B cell (primary cell): ENCODE data around the gene NHP2. TPM values are rescaled to one million over a fixed set of nuclear protein-coding genes. Genes with fewer than 3 reads are reported as not detected.
A peak's percentile ranks its signal among the peaks of the same experiment; 100 is the strongest.
"Not testable (repeated sequence)": the region's sequence is repeated elsewhere in the genome, so short reads cannot be mapped to it uniquely, and the experiment has no call there.

Experiments used
- ATAC-seq: fragments of 200-7000 bp; cut with Tn5 transposase; one replicate; pipeline ENCODE4 v1.10.0; 2021; ENCODE audit warnings: low read depth, mild to moderate bottlenecking, moderate number of reproducible peaks, moderate library complexity
- CTCF ChIA-PET: fragments of 350-600 bp; sonication (Branson Sonifier 250); formaldehyde crosslinking; loops from one replicate; lab custom pipeline; 2021; ENCODE audit warnings: antibody characterized with exemption, inconsistent platforms; lab: Charles Lee
- POLR2A ChIA-PET: fragments of 350-600 bp; sonication (Branson Sonifier 250); formaldehyde crosslinking; loops from one replicate; lab custom pipeline; 2021; ENCODE audit warnings: antibody characterized with exemption; lab: Charles Lee
- DNase-seq: peaks from one replicate; pipeline ENCODE4 v3.0.0; 2013
- H2AFZ ChIP-seq: 2 replicates; pipeline ENCODE4 v1.6.1; 2012; ENCODE audit warnings: mild to moderate bottlenecking, low read depth, low read length; ENCODE audit not compliant: insufficient read depth, poor library complexity, severe bottlenecking
- H3K27ac ChIP-seq, 2 donors: 1 replicate in 1 of 2; 2 replicates in 1 of 2; pipeline ENCODE4 v1.5.1; 2012 to 2013; ENCODE audit warnings: low read length in 2 of 2, mild to moderate bottlenecking in 2 of 2, moderate library complexity in 1 of 2
- H3K27me3 ChIP-seq, 4 experiments: fragments of 200-600 bp in 1 of 4; sonication (generic) in 1 of 4; replicated peaks in 1 of 4; 1 replicate in 2 of 4; 2 replicates in 2 of 4; pipeline versions ENCODE4 v1.6.1 to v1.7.0; 2013 to 2016; ENCODE audit warnings: low read length in 3 of 4, mild to moderate bottlenecking in 2 of 4, mixed read lengths in 1 of 4, moderate library complexity in 1 of 4; ENCODE audit not compliant: insufficient read depth in 4 of 4, control insufficient read depth in 3 of 4; ENCODE audit errors: control extremely low read depth in 1 of 4
- H3K36me3 ChIP-seq, 2 experiments: replicated peaks in 1 of 2; 1 replicate in 1 of 2; 2 replicates in 1 of 2; pipeline versions ENCODE4 v1.6.1 to v1.7.1; 2013; ENCODE audit warnings: low read length in 1 of 2; ENCODE audit not compliant: insufficient read depth in 2 of 2, control insufficient read depth in 1 of 2; ENCODE audit errors: control extremely low read depth in 1 of 2, extremely low read depth in 1 of 2
- H3K4me1 ChIP-seq, 2 donors: fragments of 200-600 bp in 1 of 2; sonication (generic) in 1 of 2; 1 replicate in 1 of 2; 2 replicates in 1 of 2; pipeline versions ENCODE4 v1.5.1 to v1.6.1; 2013 to 2017; ENCODE audit warnings: low read length in 2 of 2; ENCODE audit not compliant: control insufficient read depth in 2 of 2, insufficient read depth in 2 of 2
- H3K4me2 ChIP-seq: replicated peaks from 2 replicates; pipeline ENCODE3; 2012; ENCODE audit warnings: mild to moderate bottlenecking, low read depth, low read length; ENCODE audit not compliant: poor library complexity, severe bottlenecking
- H3K4me3 ChIP-seq, 5 experiments: fragments of 200-600 bp in 1 of 5; sonication (generic) in 1 of 5; 1 replicate in 3 of 5; 2 replicates in 2 of 5; pipeline versions ENCODE4 v1.5.1 to v1.7.0; 2011 to 2016; ENCODE audit warnings: low read length in 4 of 5, mild to moderate bottlenecking in 4 of 5, low read depth in 2 of 5, control low read depth in 1 of 5, moderate library complexity in 1 of 5; ENCODE audit not compliant: insufficient read depth in 1 of 5; ENCODE audit errors: control extremely low read depth in 1 of 5, extremely low read depth in 1 of 5
- H3K79me2 ChIP-seq: fragments of 200-600 bp; sonication (generic); one replicate; pipeline ENCODE4 v1.6.0; 2016; ENCODE audit warnings: low read length; ENCODE audit not compliant: control insufficient read depth, insufficient read depth
- H3K9ac ChIP-seq: fragments of 200-600 bp; sonication (generic); 2 replicates; pipeline ENCODE4 v1.6.1; 2017; ENCODE audit warnings: mild to moderate bottlenecking, low read length, moderate library complexity
- H3K9me3 ChIP-seq, 3 donors: one replicate each; pipeline versions ENCODE4 v1.6.1 to v1.7.1; 2013; ENCODE audit warnings: low read length in 2 of 3; ENCODE audit not compliant: control insufficient read depth in 2 of 3, insufficient read depth in 1 of 3; ENCODE audit errors: control extremely low read depth in 1 of 3
- H4K20me1 ChIP-seq: 2 replicates; pipeline ENCODE4 v1.6.0; 2012; ENCODE audit warnings: mild to moderate bottlenecking, low read length; ENCODE audit not compliant: insufficient read depth, control insufficient read depth, poor library complexity, severe bottlenecking
- H3K27ac Mint-ChIP-seq: one replicate; pipeline ENCODE4 v1.8.0; 2021; ENCODE audit warnings: mixed read lengths
- H3K27me3 Mint-ChIP-seq: one replicate; pipeline ENCODE4 v1.8.0; 2021; ENCODE audit warnings: mixed read lengths
- H3K4me1 Mint-ChIP-seq: one replicate; pipeline ENCODE4 v1.8.0; 2021; ENCODE audit warnings: mixed read lengths
- H3K4me3 Mint-ChIP-seq: one replicate; pipeline ENCODE4 v1.8.0; 2021; ENCODE audit warnings: mixed read lengths
- H3K9me3 Mint-ChIP-seq: one replicate; pipeline ENCODE4 v1.8.0; 2022; ENCODE audit warnings: mixed read lengths; ENCODE audit not compliant: insufficient read depth
- WGBS: methylation state at CpG from one replicate; pipeline ENCODE4 v1.1.5; 2013; ENCODE audit warnings: missing lambda C conversion rate; ENCODE audit not compliant: insufficient coverage; 5-methylcytosine and 5-hydroxymethylcytosine counted together
- intact Hi-C: fragments of 100-400 bp; cut with micrococcal nuclease; formaldehyde crosslinking; loops from one replicate; pipeline ENCODE4 v1.10.0; 2022
- polyA plus RNA-seq: library from polyadenylated mRNA; depleted of rRNA; stranded (reverse); fragments of >200 nt; gene quantifications from 2 replicates; pipeline ENCODE4 v1.2.3, GENCODE V29; 2012
- total RNA-seq, 2 donors: library from RNA; stranded (reverse); fragments of 120-200 nt in 1 of 2; gene quantifications; 1 replicate in 1 of 2; 2 replicates in 1 of 2; pipeline versions ENCODE4 v1.2.3 to v1.2.4, GENCODE V29; 2013 to 2022
- TF ChIP-seq, protein P1 (sequence below): fragments of 200-600 bp; IDR thresholded peaks from one replicate; pipeline ENCODE4 v1.8.0; 2022; ENCODE audit warnings: antibody characterized with exemption, mild to moderate bottlenecking

The NHP2 gene
- total and polyA plus RNA-seq, 2 donors (not counting 1 experiment from before 2014, with no cell fraction given) = 66.0 to 99.8 TPM

DNA sequence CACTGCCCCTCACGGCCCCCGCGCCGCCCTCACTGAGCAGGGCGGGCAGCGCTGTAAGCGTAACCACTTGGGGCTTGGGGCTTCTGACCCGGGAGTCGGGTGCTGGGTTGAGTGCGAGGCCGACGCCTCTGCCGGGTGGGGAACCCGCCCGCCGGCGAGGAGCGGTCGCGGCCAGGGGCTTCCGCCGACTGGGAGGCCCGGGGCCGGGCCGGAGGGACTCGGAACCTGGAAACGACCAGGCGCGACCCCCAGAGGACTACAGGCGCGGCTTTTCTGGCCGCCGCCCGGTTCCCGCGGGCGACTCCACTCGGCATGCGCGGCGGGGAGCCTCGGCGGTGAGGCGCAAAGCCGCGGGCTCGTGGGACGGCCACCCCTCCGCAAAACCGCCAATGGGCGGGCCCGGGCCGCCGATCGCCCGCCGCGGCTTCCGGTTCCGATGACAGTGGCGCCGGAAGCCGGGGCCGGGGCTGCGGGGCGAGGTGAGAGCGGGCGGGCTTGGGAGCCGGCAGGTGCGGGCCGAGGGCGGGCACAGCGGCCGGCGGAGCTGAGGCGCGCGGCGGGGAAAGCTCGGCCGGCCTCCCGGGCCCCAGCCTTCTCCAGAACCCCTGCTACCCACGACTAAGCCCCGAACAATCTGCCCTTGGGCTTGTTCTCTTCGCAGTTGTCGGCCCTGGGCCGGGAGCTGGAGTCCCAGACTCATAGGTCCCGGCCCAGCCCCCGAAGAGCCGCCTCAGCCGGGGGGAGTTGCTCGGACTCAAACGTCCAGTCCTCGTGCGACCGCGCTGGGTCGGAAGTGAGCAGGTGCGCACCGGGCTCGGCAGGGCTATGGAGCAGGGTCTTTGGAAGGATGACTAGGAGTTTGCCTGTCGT, 22.9 kb downstream of the NHP2 start, which contains the start of gene RMND5B:
RMND5B (plus strand) TSS at position 439 of the 870 bp plus-strand sequence. CDS start 7,106 bp downstream, outside the sequence.
- TF ChIP-seq, protein P1, sequence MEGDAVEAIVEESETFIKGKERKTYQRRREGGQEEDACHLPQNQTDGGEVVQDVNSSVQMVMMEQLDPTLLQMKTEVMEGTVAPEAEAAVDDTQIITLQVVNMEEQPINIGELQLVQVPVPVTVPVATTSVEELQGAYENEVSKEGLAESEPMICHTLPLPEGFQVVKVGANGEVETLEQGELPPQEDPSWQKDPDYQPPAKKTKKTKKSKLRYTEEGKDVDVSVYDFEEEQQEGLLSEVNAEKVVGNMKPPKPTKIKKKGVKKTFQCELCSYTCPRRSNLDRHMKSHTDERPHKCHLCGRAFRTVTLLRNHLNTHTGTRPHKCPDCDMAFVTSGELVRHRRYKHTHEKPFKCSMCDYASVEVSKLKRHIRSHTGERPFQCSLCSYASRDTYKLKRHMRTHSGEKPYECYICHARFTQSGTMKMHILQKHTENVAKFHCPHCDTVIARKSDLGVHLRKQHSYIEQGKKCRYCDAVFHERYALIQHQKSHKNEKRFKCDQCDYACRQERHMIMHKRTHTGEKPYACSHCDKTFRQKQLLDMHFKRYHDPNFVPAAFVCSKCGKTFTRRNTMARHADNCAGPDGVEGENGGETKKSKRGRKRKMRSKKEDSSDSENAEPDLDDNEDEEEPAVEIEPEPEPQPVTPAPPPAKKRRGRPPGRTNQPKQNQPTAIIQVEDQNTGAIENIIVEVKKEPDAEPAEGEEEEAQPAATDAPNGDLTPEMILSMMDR = no peak
- H3K36me3 ChIP-seq = peaks cover 0 to 11% of the 10 kb centered on the region in 2 experiments
- DNase-seq (peak; percentile 92), ATAC-seq (peak; percentile 87)
- no peaks in the 10 kb centered on the region for H3K27me3 Mint-ChIP-seq
- ChIA-PET POLR2A (interaction anchor here (0.7 to 1.5 kb wide), 4 partner anchors 10 to 23 kb away, joined by 3 to 8 read pairs (median 4); partner anchors contain the start of gene NHP2), CTCF (interaction anchor here (0.7 to 3.0 kb wide), 8 partner anchors 10 to 55 kb away, joined by 3 to 14 read pairs (median 4); partner anchors contain the start of gene NHP2)
- peak within 1 kb of the TSS; percentile 88 for H3K27ac Mint-ChIP-seq
- no peaks in the 10 kb centered on the region for H3K27me3 ChIP-seq
- H3K4me2 ChIP-seq = peak within 1 kb of the TSS; percentile 96
- H3K9me3 Mint-ChIP-seq = no peaks in the 10 kb centered on the region
- peak within 1 kb of the TSS; percentile 89 for H3K4me3 Mint-ChIP-seq
- no peaks in the 10 kb centered on the region for H3K9me3 ChIP-seq
- H3K27ac ChIP-seq = peak within 1 kb of the TSS; percentile 60 to 83
- peaks cover 24% of the 10 kb centered on the region for H3K79me2 ChIP-seq
- H3K4me1 Mint-ChIP-seq = peaks cover 22% of the 10 kb centered on the region
- H3K4me1 ChIP-seq = peaks cover 6 to 16% of the 10 kb centered on the region in 2 donors
- H4K20me1 ChIP-seq = peaks cover 5% of the 10 kb centered on the region
- WGBS = under 1% methylated on average over 98 of the region's 102 CpGs
- H3K4me3 ChIP-seq = peak within 1 kb of the TSS; percentile 17 to 81 (median 78)
- intact Hi-C loops = loop anchor here (1.0 to 2.0 kb wide), 4 partner anchors 10 to 23 kb away; no protein-coding TSS in a partner anchor
- H3K9ac ChIP-seq = peak within 1 kb of the TSS; percentile 81
- H2AFZ ChIP-seq = peak within 1 kb of the TSS; percentile 95

DNA sequence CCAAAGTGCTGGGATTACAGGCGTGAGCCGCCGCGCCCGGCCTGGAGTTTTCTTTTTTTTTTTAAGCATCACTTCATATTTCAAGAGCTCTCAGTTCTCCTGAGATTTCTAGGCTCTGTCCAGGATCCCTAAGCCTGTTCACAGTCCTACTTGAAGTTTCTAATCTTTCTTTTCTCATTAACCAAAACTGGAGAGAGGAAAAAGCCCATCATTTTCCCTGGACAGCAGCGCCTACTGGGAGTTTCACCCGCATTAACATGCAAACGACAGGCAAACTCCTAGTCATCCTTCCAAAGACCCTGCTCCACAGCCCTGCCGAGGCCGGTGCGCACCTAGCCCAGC, 23.5 kb downstream of the NHP2 start:
- peaks cover 27% of the 10 kb centered on the region for H3K4me1 Mint-ChIP-seq
- H3K79me2 ChIP-seq = peaks cover 25% of the 10 kb centered on the region
- not testable (repeated sequence) for H3K27me3 ChIP-seq, DNase-seq, H3K9me3 ChIP-seq, H3K27me3 Mint-ChIP-seq, H3K36me3 ChIP-seq, ATAC-seq, H3K9me3 Mint-ChIP-seq, H4K20me1 ChIP-seq
- peak overlapping the region; percentile 52 to 83 for H3K27ac ChIP-seq
- intact Hi-C loops = loop anchor here (1.0 to 2.0 kb wide), 3 partner anchors 9 to 17 kb away; no protein-coding TSS in a partner anchor
- H3K4me2 ChIP-seq = peak overlapping the region; percentile 96
- ChIA-PET CTCF (interaction anchor here (1.8 to 3.0 kb wide), 4 partner anchors 10 to 55 kb away, joined by 4 to 14 read pairs (median 10); no protein-coding TSS in a partner anchor), POLR2A (interaction anchor here (1.6 kb wide), 1 partner anchor 14 kb away, joined by 6 read pairs; no protein-coding TSS in a partner anchor)
- H3K4me1 ChIP-seq = peaks cover 6 to 16% of the 10 kb centered on the region in 2 donors
- peak overlapping the region; percentile 95 for H2AFZ ChIP-seq
- H3K4me3 ChIP-seq = peak overlapping the region; percentile 9 to 81 (median 78)
- WGBS = 2% methylated on average over 6 of the region's 11 CpGs
- peak overlapping the region; percentile 79 for H3K27ac Mint-ChIP-seq
- peak overlapping the region; percentile 81 for H3K9ac ChIP-seq
- H3K4me3 Mint-ChIP-seq = peak overlapping the region; percentile 82
